Measurements from ENCODE around the gene IFNL3. TPM values are rescaled to one million over a fixed set of nuclear protein-coding genes. Genes with fewer than 3 reads are reported as not detected.
"Not testable (repeated sequence)": the region's sequence is repeated elsewhere in the genome, so short reads cannot be mapped to it uniquely, and the experiment has no call there.

IFNL3 gene
- total RNA-seq, 1 donor from 2014 or later = not detected

DNA sequence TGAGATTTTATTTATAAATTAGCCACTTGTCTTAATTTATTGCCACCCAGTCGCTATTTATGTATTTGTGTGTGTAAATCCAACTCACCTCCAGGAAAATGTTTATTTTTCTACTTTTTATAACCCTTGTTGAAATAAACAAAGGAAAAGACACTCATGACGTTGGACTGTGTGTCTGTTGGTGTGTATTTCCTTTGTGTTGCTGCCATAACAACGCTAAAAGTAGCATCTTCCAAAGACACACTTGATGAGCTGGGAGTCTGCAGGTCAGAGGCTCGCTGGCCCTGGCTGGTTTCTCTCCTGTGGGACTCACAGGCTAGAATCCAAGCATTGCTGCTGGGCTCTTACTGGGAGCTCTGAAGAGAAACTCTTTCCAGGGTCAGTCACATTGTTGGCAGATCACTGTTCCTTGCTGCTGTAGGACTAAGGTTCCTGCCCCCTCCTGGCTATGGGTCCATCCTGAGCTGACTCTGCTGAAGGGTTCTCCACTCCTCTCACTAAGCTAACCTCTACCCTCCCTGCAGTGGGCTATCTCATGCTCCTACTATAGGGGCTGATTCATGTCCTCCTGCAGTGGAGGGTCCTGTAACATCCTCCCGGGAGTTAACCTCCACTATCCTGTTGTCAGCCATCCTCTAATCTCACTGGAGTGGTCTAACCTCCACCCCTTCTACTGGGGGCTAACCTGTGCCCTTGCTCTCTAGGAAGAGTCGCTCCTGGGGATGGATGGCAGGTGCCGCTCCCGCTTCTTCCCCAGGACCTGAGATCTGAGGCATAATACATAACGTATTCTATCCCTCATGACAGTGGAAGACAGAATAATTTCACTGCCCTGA is 25.4 kb upstream of the IFNL3 start:
- Histone ChIP-seq H3F3A (ENCODE audit: low read depth) (no peaks in the 10 kb centered on the region), H3K9ac (no peak overlapping the region), H3K27ac (no peak overlapping the region), H4K20me1 (ENCODE audit: low read depth) (no peaks in the 10 kb centered on the region), H3K4me2 (no peak overlapping the region), H2AFZ (replicated peaks) (no peak overlapping the region), H3K27me3 (peaks cover 78% of the 10 kb centered on the region), H3K36me3 (no peaks in the 10 kb centered on the region), H3K79me2 (ENCODE audit: low read depth) (no peaks in the 10 kb centered on the region), H3K9me3 (ENCODE audit: low read depth) (no peaks in the 10 kb centered on the region), H3K4me3 (no peak overlapping the region), H3K4me1 (no peaks in the 10 kb centered on the region)
- H3K4me1 Mint-ChIP-seq = peaks cover 2% of the 10 kb centered on the region
- H3K4me3 Mint-ChIP-seq = no peak overlapping the region
- H3K9me3 Mint-ChIP-seq = no peaks in the 10 kb centered on the region
- H3K36me3 Mint-ChIP-seq = no peaks in the 10 kb centered on the region
- H3K27ac Mint-ChIP-seq = no peak overlapping the region
- peaks cover 20% of the 10 kb centered on the region for H3K27me3 Mint-ChIP-seq (ENCODE audit: insufficient read depth, low read depth)
- DNase-seq (ENCODE audit: low spot score) = no peak
- no peak for TF ChIP-seq EZH2 (IDR thresholded peaks at IDR 0.05)
- TF ChIP-seq EZH2phosphoT487 (IDR thresholded peaks at IDR 0.05) = no peak
- TF ChIP-seq, protein P1, sequence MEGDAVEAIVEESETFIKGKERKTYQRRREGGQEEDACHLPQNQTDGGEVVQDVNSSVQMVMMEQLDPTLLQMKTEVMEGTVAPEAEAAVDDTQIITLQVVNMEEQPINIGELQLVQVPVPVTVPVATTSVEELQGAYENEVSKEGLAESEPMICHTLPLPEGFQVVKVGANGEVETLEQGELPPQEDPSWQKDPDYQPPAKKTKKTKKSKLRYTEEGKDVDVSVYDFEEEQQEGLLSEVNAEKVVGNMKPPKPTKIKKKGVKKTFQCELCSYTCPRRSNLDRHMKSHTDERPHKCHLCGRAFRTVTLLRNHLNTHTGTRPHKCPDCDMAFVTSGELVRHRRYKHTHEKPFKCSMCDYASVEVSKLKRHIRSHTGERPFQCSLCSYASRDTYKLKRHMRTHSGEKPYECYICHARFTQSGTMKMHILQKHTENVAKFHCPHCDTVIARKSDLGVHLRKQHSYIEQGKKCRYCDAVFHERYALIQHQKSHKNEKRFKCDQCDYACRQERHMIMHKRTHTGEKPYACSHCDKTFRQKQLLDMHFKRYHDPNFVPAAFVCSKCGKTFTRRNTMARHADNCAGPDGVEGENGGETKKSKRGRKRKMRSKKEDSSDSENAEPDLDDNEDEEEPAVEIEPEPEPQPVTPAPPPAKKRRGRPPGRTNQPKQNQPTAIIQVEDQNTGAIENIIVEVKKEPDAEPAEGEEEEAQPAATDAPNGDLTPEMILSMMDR (IDR thresholded peaks at IDR 0.05) = no peak

DNA sequence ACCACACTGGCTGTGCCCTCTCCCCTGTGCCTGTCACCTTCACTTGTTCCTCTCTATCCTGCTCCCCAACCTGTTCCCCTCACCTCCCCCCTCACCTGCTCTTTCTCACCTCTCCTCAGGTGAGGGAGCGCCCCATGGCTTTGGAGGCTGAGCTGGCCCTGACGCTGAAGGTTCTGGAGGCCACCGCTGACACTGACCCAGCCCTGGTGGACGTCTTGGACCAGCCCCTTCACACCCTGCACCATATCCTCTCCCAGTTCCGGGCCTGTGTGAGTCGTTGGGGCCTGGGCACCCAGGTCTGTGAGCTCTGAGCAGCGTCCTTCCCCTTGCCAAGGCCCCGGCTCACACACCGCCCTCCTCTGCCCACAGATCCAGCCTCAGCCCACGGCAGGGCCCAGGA is 24.6 kb upstream of the IFNL3 start:
- H4K20me1 ChIP-seq (ENCODE audit: low read depth); H3K9ac ChIP-seq; H3K4me1 Mint-ChIP-seq; H3K4me1 ChIP-seq; DNase-seq (ENCODE audit: low spot score); H3K36me3 Mint-ChIP-seq; H3F3A ChIP-seq (ENCODE audit: low read depth); H3K4me3 Mint-ChIP-seq; H3K36me3 ChIP-seq; H3K9me3 Mint-ChIP-seq; H3K4me3 ChIP-seq; H3K27ac ChIP-seq; H3K9me3 ChIP-seq (ENCODE audit: low read depth); H3K79me2 ChIP-seq (ENCODE audit: low read depth); H3K4me2 ChIP-seq; H3K27ac Mint-ChIP-seq; H2AFZ ChIP-seq (replicated peaks): not testable (repeated sequence)
- peaks cover 78% of the 10 kb centered on the region for H3K27me3 ChIP-seq
- H3K27me3 Mint-ChIP-seq (ENCODE audit: insufficient read depth, low read depth) = peaks cover 23% of the 10 kb centered on the region

DNA sequence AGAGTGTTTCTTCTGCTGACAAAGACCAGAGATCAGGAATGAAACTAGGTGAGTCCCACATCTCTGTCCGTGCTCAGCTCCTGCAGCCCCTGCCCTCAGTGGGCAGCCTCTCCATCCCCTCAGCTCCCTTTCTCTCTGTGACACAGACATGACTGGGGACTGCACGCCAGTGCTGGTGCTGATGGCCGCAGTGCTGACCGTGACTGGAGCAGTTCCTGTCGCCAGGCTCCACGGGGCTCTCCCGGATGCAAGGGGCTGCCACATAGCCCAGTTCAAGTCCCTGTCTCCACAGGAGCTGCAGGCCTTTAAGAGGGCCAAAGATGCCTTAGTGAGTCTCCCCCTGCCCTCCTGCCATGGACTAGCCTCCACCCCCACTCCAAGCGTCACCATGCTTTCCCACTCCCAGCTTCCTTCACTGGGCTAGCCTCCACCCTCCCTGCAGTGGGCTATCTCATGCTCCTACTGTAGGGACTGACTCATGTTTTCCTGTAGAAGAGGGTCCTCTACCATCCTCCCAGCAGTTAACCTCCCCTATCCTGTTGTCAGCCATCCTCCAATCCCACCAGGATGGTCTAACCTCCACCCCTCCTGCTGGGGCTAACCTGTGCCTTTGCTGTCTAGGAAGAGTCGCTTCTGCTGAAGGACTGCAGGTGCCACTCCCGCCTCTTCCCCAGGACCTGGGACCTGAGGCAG is 23.9 kb upstream of the IFNL3 start:
- not testable (repeated sequence) for H3K4me1 Mint-ChIP-seq; H4K20me1 ChIP-seq (ENCODE audit: low read depth); H3K27ac Mint-ChIP-seq; H3K36me3 Mint-ChIP-seq; H3K4me2 ChIP-seq; H3K9ac ChIP-seq; DNase-seq (ENCODE audit: low spot score); H3K4me3 Mint-ChIP-seq; H3K27ac ChIP-seq; H3F3A ChIP-seq (ENCODE audit: low read depth); H3K36me3 ChIP-seq; H3K79me2 ChIP-seq (ENCODE audit: low read depth); H3K4me1 ChIP-seq; H2AFZ ChIP-seq (replicated peaks); H3K4me3 ChIP-seq; H3K9me3 ChIP-seq (ENCODE audit: low read depth); H3K9me3 Mint-ChIP-seq
- peaks cover 81% of the 10 kb centered on the region for H3K27me3 ChIP-seq
- H3K27me3 Mint-ChIP-seq (ENCODE audit: insufficient read depth, low read depth) = peaks cover 28% of the 10 kb centered on the region

DNA sequence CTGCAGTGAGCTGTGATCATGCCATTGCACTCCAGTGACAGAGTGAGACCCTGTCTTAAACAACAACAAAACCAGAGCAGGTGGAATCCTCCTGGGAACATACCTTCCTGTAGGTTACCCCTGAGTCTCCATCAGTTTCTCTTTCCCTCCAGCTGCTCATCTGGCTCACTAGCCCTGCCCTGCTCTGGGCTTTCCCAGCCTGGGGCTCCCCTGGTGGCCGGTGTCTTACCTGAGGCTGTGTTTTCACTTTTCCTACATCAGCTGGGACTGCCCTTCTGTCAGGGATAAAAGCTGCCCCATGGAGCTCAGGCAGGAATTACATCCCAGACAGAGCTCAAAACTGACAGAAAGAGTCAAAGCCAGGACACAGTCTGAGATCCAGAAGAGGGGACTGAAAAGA is 23.3 kb upstream of the IFNL3 start, which contains the start of gene IFNL2:
TSS of gene IFNL2 (plus strand) at position 312 of the 400 bp plus-strand sequence. CDS start 173 bp downstream, outside the sequence.
- H3K4me3 ChIP-seq; H3F3A ChIP-seq (ENCODE audit: low read depth); H4K20me1 ChIP-seq (ENCODE audit: low read depth); H3K4me3 Mint-ChIP-seq; H3K4me1 Mint-ChIP-seq; H3K27ac ChIP-seq; H3K4me1 ChIP-seq; H3K36me3 Mint-ChIP-seq; H3K9me3 ChIP-seq (ENCODE audit: low read depth); H3K9ac ChIP-seq; H3K36me3 ChIP-seq; H3K79me2 ChIP-seq (ENCODE audit: low read depth); H3K4me2 ChIP-seq; H3K9me3 Mint-ChIP-seq; DNase-seq (ENCODE audit: low spot score); H2AFZ ChIP-seq (replicated peaks); H3K27ac Mint-ChIP-seq: not testable (repeated sequence)
- peaks cover 33% of the 10 kb centered on the region for H3K27me3 Mint-ChIP-seq (ENCODE audit: insufficient read depth, low read depth)
- H3K27me3 ChIP-seq = peaks cover 86% of the 10 kb centered on the region
